Measurements from ENCODE around the gene TUFT1. TPM values are rescaled to one million over a fixed set of nuclear protein-coding genes. Genes with fewer than 3 reads are reported as not detected.

TUFT1 gene
- total RNA-seq, 2 experiments from 2014 or later = 7.2 to 9.6 TPM

DNA sequence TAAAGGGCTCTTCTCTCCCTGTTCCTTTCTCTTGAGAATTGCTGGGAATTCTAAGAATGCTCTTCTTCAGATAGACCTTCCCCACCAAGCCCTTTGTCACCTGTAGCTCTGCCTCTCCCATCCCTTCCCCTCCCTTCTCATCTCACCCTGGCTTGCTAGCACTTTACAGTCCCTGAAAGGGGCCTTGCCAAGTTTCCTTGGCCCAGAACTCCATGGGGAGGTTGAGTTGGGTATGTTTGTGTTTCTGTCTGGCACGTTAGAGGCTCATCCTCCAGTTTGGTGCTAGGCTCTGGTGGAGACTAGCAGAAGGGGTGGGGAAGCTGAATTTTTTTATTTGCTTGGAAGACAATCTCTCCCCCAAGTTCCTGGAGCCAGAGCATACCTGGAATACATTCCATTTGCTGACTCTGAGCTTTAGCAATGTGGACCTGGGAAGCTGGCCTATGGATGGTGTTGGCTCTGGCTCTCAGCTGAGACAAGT is 24.0 kb upstream of the TUFT1 start:
- no peak overlapping the region for H3K27ac Mint-ChIP-seq
- Histone ChIP-seq H3K9me3 (ENCODE audit: control insufficient read depth in 1 of 2, insufficient read depth in 1 of 2, low read length in 2 of 2) (no peaks in the 10 kb centered on the region), H3K4me3 (ENCODE audit: low read length) (no peak overlapping the region), H3K27ac (ENCODE audit: low read depth in 1 of 2, low read length in 2 of 2) (no peak overlapping the region), H3K4me1 (ENCODE audit: insufficient read depth, low read length) (peaks cover 27% of the 10 kb centered on the region), H3K27me3 (ENCODE audit: control insufficient read depth in 1 of 2, insufficient read depth in 2 of 2, low read length in 2 of 2) (no peaks in the 10 kb centered on the region), H3K36me3 (ENCODE audit: insufficient read depth, low read length) (no peaks in the 10 kb centered on the region)
- H3K36me3 Mint-ChIP-seq (ENCODE audit: low read depth) = no peaks in the 10 kb centered on the region
- no peak overlapping the region for H3K4me3 Mint-ChIP-seq
- no peak for ATAC-seq (ENCODE audit: poor library complexity)
- no peak for DNase-seq
- H3K4me1 Mint-ChIP-seq (ENCODE audit: low read depth) = peaks cover 21% of the 10 kb centered on the region
- intact Hi-C loops (cut with DNase I, micrococcal nuclease) = no loop called here
- ChIA-PET CTCF (no interaction called here), POLR2A (no interaction called here)
- no peaks in the 10 kb centered on the region for H3K27me3 Mint-ChIP-seq
- TF ChIP-seq, protein P1, sequence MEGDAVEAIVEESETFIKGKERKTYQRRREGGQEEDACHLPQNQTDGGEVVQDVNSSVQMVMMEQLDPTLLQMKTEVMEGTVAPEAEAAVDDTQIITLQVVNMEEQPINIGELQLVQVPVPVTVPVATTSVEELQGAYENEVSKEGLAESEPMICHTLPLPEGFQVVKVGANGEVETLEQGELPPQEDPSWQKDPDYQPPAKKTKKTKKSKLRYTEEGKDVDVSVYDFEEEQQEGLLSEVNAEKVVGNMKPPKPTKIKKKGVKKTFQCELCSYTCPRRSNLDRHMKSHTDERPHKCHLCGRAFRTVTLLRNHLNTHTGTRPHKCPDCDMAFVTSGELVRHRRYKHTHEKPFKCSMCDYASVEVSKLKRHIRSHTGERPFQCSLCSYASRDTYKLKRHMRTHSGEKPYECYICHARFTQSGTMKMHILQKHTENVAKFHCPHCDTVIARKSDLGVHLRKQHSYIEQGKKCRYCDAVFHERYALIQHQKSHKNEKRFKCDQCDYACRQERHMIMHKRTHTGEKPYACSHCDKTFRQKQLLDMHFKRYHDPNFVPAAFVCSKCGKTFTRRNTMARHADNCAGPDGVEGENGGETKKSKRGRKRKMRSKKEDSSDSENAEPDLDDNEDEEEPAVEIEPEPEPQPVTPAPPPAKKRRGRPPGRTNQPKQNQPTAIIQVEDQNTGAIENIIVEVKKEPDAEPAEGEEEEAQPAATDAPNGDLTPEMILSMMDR (IDR thresholded peaks at IDR 0.05) = no peak
- H3K9me3 Mint-ChIP-seq = no peaks in the 10 kb centered on the region

DNA sequence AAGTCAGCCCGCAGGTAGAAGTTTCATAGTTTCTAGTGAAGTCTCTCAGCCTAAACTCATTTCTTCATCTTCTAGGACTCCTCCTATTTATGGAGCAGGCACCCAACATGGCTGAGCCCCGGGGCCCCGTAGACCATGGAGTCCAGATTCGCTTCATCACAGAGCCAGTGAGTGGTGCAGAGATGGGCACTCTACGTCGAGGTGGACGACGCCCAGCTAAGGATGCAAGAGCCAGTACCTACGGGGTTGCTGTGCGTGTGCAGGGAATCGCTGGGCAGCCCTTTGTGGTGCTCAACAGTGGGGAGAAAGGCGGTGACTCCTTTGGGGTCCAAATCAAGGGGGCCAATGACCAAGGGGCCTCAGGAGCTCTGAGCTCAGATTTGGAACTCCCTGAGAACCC is 21.7 kb upstream of the TUFT1 start:
- no peaks in the 10 kb centered on the region for H3K27me3 ChIP-seq (ENCODE audit: control insufficient read depth in 1 of 2, insufficient read depth in 2 of 2, low read length in 2 of 2)
- ChIA-PET CTCF (no interaction called here), POLR2A (no interaction called here)
- no peak overlapping the region for H3K27ac Mint-ChIP-seq
- H3K4me1 Mint-ChIP-seq (ENCODE audit: low read depth) = peaks cover 8% of the 10 kb centered on the region
- H3K36me3 Mint-ChIP-seq (ENCODE audit: low read depth) = no peaks in the 10 kb centered on the region
- H3K4me3 ChIP-seq (ENCODE audit: low read length) = no peak overlapping the region
- H3K4me3 Mint-ChIP-seq = no peak overlapping the region
- no peaks in the 10 kb centered on the region for H3K9me3 ChIP-seq (ENCODE audit: control insufficient read depth in 1 of 2, insufficient read depth in 1 of 2, low read length in 2 of 2)
- TF ChIP-seq, protein P1 (IDR thresholded peaks at IDR 0.05) = no peak
- no peaks in the 10 kb centered on the region for H3K36me3 ChIP-seq (ENCODE audit: insufficient read depth, low read length)
- no peak for ATAC-seq (ENCODE audit: poor library complexity)
- no peak overlapping the region for H3K27ac ChIP-seq (ENCODE audit: low read depth in 1 of 2, low read length in 2 of 2)
- H3K4me1 ChIP-seq (ENCODE audit: insufficient read depth, low read length) = peaks cover 5% of the 10 kb centered on the region
- H3K9me3 Mint-ChIP-seq = no peaks in the 10 kb centered on the region
- intact Hi-C loops (cut with DNase I, micrococcal nuclease) = no loop called here
- H3K27me3 Mint-ChIP-seq = no peaks in the 10 kb centered on the region
- no peak for DNase-seq

DNA sequence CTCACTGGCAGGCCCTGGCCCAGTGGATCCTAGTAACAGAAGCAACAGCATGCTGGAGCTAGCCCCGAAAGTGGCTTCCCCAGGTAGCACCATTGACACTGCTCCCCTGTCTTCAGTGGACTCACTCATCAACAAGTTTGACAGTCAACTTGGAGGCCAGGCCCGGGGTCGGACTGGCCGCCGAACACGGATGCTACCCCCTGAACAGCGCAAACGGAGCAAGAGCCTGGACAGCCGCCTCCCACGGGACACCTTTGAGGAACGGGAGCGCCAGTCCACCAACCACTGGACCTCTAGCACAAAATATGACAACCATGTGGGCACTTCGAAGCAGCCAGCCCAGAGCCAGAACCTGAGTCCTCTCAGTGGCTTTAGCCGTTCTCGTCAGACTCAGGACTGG is 21.2 kb upstream of the TUFT1 start:
- H3K27me3 ChIP-seq (ENCODE audit: control insufficient read depth in 1 of 2, insufficient read depth in 2 of 2, low read length in 2 of 2) = no peaks in the 10 kb centered on the region
- ChIA-PET CTCF (no interaction called here), POLR2A (no interaction called here)
- intact Hi-C loops (cut with DNase I, micrococcal nuclease) = no loop called here
- H3K4me3 Mint-ChIP-seq = no peak overlapping the region
- H3K27me3 Mint-ChIP-seq = no peaks in the 10 kb centered on the region
- TF ChIP-seq, protein P1 (IDR thresholded peaks at IDR 0.05) = no peak
- no peaks in the 10 kb centered on the region for H3K9me3 ChIP-seq (ENCODE audit: control insufficient read depth in 1 of 2, insufficient read depth in 1 of 2, low read length in 2 of 2)
- ATAC-seq (ENCODE audit: poor library complexity) (no peak), DNase-seq (no peak)
- peaks cover 3% of the 10 kb centered on the region for H3K4me1 Mint-ChIP-seq (ENCODE audit: low read depth)
- H3K9me3 Mint-ChIP-seq = no peaks in the 10 kb centered on the region
- no peak overlapping the region for H3K27ac ChIP-seq (ENCODE audit: low read depth in 1 of 2, low read length in 2 of 2)
- no peaks in the 10 kb centered on the region for H3K36me3 ChIP-seq (ENCODE audit: insufficient read depth, low read length)
- H3K4me1 ChIP-seq (ENCODE audit: insufficient read depth, low read length) = no peaks in the 10 kb centered on the region
- H3K4me3 ChIP-seq (ENCODE audit: low read length) = no peak overlapping the region
- no peak overlapping the region for H3K27ac Mint-ChIP-seq
- no peaks in the 10 kb centered on the region for H3K36me3 Mint-ChIP-seq (ENCODE audit: low read depth)
